Liver (tissue), 9 donors: ENCODE results near the gene USP16. TPM values are rescaled to one million over a fixed set of nuclear protein-coding genes. Genes with fewer than 3 reads are reported as not detected.
A peak's percentile ranks its signal among the peaks of the same experiment; 100 is the strongest.

ENCODE experiments used
- DNase-seq: peaks from one replicate; pipeline ENCODE4 v3.0.0-alpha.2; 2017; ENCODE audit warnings: low spot score
- H3K27ac ChIP-seq, 2 donors: one replicate each; pipeline ENCODE4 v1.7.0; 2013; ENCODE audit warnings: inconsistent platforms in 2 of 2, low read length in 2 of 2, control low read depth in 1 of 2, low read depth in 1 of 2, mild to moderate bottlenecking in 1 of 2
- H3K27me3 ChIP-seq, 4 donors: one replicate each; pipeline versions ENCODE4 v1.6.1 to v1.7.0; 2013; ENCODE audit warnings: low read length in 3 of 4, inconsistent platforms in 1 of 4, mild to moderate bottlenecking in 1 of 4, moderate library complexity in 1 of 4; ENCODE audit not compliant: control insufficient read depth in 4 of 4, insufficient read depth in 4 of 4
- H3K36me3 ChIP-seq, 4 donors: one replicate each; pipeline versions ENCODE4 v1.6.1 to v1.7.0; 2013; ENCODE audit warnings: low read length in 3 of 4, mild to moderate bottlenecking in 3 of 4, low read depth in 1 of 4, moderate library complexity in 1 of 4; ENCODE audit not compliant: control insufficient read depth in 4 of 4, insufficient read depth in 3 of 4
- H3K4me1 ChIP-seq, 4 donors: one replicate each; pipeline versions ENCODE4 v1.6.1 to v1.7.0; 2013; ENCODE audit warnings: low read length in 3 of 4, mild to moderate bottlenecking in 3 of 4, moderate library complexity in 1 of 4; ENCODE audit not compliant: control insufficient read depth in 4 of 4, insufficient read depth in 4 of 4
- H3K4me3 ChIP-seq, 3 donors: one replicate each; pipeline versions ENCODE4 v1.6.1 to v1.7.0; 2013; ENCODE audit warnings: low read length in 3 of 3, control low read depth in 1 of 3, low read depth in 1 of 3, mild to moderate bottlenecking in 1 of 3
- H3K9ac ChIP-seq, 2 donors: one replicate each; pipeline ENCODE4 v1.7.0; 2013; ENCODE audit warnings: low read length in 2 of 2, mild to moderate bottlenecking in 2 of 2, moderate library complexity in 2 of 2, control low read depth in 1 of 2, low read depth in 1 of 2
- H3K9me3 ChIP-seq, 4 donors: one replicate each; pipeline versions ENCODE4 v1.6.1 to v1.7.0; 2013; ENCODE audit warnings: low read length in 3 of 4; ENCODE audit not compliant: control insufficient read depth in 4 of 4
- EGR1 ChIP-seq, 2 donors: IDR thresholded peaks; 2 replicates each; pipeline ENCODE4 v1.6.1; 2016 to 2018; ENCODE audit warnings: antibody characterized with exemption in 2 of 2, low read depth in 2 of 2
- FOXA2 ChIP-seq: IDR thresholded peaks from 2 replicates; pipeline ENCODE4 v1.6.1; 2016; ENCODE audit warnings: antibody characterized with exemption
- GABPA ChIP-seq, 2 donors: IDR thresholded peaks in 1 of 2; conservative IDR thresholded peaks in 1 of 2; 2 replicates each; pipeline ENCODE4 v1.6.1; 2016; ENCODE audit warnings: antibody characterized with exemption in 2 of 2, mild to moderate bottlenecking in 1 of 2, moderate library complexity in 1 of 2
- HNF4A ChIP-seq, 2 donors: conservative IDR thresholded peaks; 2 replicates each; pipeline ENCODE4 v1.6.1; 2016; ENCODE audit warnings: antibody characterized with exemption in 2 of 2, mild to moderate bottlenecking in 2 of 2
- HNF4G ChIP-seq: IDR thresholded peaks from 2 replicates; pipeline ENCODE4 v1.6.1; 2016; ENCODE audit warnings: antibody characterized with exemption
- JUND ChIP-seq, 2 donors: IDR thresholded peaks; 2 replicates each; pipeline ENCODE4 v1.6.1; 2016; ENCODE audit warnings: antibody characterized with exemption in 2 of 2
- NR2F2 ChIP-seq: IDR thresholded peaks from 2 replicates; pipeline ENCODE4 v1.6.1; 2016; ENCODE audit warnings: antibody characterized with exemption
- RAD21 ChIP-seq, 2 donors: IDR thresholded peaks; 2 replicates each; pipeline ENCODE4 v1.6.1; 2016; ENCODE audit warnings: antibody characterized with exemption in 2 of 2, mild to moderate bottlenecking in 2 of 2
- RXRA ChIP-seq, 2 donors: IDR thresholded peaks; 2 replicates each; pipeline ENCODE4 v1.6.1; 2017 to 2018; ENCODE audit warnings: antibody characterized with exemption in 2 of 2, mild to moderate bottlenecking in 1 of 2
- SP1 ChIP-seq: IDR thresholded peaks from 2 replicates; pipeline ENCODE4 v1.6.1; 2018; ENCODE audit warnings: antibody characterized with exemption, mild to moderate bottlenecking
- WGBS: extraction: QIAGEN DNeasy Blood & Tissue Kit; methylation state at CpG from one replicate; pipeline ENCODE4 v1.1.7; 2013; 5-methylcytosine and 5-hydroxymethylcytosine counted together
- polyA plus RNA-seq, 2 donors: library from polyadenylated mRNA; stranded (reverse) in 1 of 2; unstranded in 1 of 2; fragments of 200-250 nt in 1 of 2; fragments of >200 nt in 1 of 2; fragmentation: Nextera tagmentation in 1 of 2; extraction: Ambion mirVana in 1 of 2; gene quantifications; one replicate each; pipeline versions ENCODE4 v1.2.1 to v1.2.3, GENCODE V29; 2013 to 2015
- total RNA-seq, 2 donors: library from RNA; depleted of rRNA; stranded (reverse); fragments of >200 nt; gene quantifications; one replicate each; pipeline ENCODE4 v1.2.3, GENCODE V29; 2014
- TF ChIP-seq, protein P1 (sequence below): IDR thresholded peaks from 2 replicates; pipeline ENCODE4 v1.6.1; 2016; ENCODE audit warnings: antibody characterized with exemption, mild to moderate bottlenecking
- TF ChIP-seq, protein P2 (sequence below): IDR thresholded peaks from 2 replicates; pipeline ENCODE4 v1.6.1; 2016; ENCODE audit warnings: antibody characterized with exemption
- donor health status: healthy.
- donor health status: healthy.
- donor health status: healthy.
- donor health status: healthy.
- donor health status: healthy.

Gene USP16
- total and polyA plus RNA-seq, 4 donors: 13.3 to 45.3 (median 18.1) TPM

DNA sequence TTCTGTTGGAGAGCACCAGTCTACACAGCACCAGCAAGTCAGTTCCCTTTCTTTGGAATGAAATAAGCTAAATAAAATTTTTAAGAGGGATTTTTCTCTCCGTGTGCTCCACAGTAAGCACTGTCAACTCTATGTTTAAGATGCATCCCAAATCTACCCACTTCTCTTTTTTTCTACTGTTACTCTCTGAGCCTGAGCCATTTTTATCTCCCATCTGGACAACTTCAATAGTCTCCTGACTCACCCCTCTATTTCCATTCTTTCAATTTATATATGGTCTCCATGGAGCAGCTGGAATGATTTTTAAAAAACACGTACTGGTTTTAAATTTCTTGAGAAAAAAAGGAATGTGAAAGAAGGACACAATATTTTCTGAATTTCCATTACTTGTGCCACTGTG is 73.7 kb downstream of the USP16 start:
- DNase-seq: no peak
- Histone ChIP-seq H3K27ac (no peak overlapping the region), H3K4me3 (no peak overlapping the region), H3K27me3 (no peaks in the 10 kb centered on the region), H3K4me1 (peaks cover 0 to 8% (median 3%) of the 10 kb centered on the region in 4 donors), H3K36me3 (no peaks in the 10 kb centered on the region), H3K9ac (no peak overlapping the region), H3K9me3 (no peaks in the 10 kb centered on the region)
- 93% methylated on average over 2 of the region's 2 CpGs for WGBS
- TF ChIP-seq NR2F2 (no peak), JUND (IDR thresholded peaks at IDR 0.05) (no peak), RXRA (IDR thresholded peaks at IDR 0.05) (no peak), EGR1 (IDR thresholded peaks at IDR 0.05; ENCODE audit: low read depth in 2 of 2) (no peak), HNF4G (no peak), GABPA (IDR thresholded peaks at IDR 0.05 in 1 of 2, conservative IDR thresholded peaks at IDR 0.05 in 1 of 2) (no peak)
- TF ChIP-seq, protein P1, sequence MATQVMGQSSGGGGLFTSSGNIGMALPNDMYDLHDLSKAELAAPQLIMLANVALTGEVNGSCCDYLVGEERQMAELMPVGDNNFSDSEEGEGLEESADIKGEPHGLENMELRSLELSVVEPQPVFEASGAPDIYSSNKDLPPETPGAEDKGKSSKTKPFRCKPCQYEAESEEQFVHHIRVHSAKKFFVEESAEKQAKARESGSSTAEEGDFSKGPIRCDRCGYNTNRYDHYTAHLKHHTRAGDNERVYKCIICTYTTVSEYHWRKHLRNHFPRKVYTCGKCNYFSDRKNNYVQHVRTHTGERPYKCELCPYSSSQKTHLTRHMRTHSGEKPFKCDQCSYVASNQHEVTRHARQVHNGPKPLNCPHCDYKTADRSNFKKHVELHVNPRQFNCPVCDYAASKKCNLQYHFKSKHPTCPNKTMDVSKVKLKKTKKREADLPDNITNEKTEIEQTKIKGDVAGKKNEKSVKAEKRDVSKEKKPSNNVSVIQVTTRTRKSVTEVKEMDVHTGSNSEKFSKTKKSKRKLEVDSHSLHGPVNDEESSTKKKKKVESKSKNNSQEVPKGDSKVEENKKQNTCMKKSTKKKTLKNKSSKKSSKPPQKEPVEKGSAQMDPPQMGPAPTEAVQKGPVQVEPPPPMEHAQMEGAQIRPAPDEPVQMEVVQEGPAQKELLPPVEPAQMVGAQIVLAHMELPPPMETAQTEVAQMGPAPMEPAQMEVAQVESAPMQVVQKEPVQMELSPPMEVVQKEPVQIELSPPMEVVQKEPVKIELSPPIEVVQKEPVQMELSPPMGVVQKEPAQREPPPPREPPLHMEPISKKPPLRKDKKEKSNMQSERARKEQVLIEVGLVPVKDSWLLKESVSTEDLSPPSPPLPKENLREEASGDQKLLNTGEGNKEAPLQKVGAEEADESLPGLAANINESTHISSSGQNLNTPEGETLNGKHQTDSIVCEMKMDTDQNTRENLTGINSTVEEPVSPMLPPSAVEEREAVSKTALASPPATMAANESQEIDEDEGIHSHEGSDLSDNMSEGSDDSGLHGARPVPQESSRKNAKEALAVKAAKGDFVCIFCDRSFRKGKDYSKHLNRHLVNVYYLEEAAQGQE: no peak

DNA sequence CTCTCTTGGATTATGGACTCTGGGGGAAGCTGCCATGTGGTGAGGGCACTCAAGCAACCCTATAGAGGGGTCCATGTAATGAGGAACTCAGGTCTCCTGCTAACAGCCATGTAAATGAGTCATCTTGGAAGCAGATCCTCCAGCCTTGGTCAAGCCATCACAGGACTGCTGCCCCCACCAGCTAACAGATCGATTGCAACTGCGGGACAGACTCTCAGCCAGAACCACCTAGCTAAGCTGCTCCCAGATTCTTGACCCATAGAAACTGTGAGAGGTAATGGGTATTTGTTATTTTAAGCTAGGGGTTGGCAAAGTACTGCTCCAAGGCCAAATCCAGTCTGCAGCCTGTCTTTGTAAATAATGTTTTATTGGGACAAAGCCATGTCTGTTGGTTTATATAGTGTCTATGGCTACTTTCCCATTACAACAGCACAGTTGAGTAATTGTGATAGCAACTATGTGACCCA is 78.4 kb downstream of the USP16 start:
- Histone ChIP-seq H3K9ac (no peak overlapping the region), H3K4me3 (no peak overlapping the region), H3K36me3 (no peaks in the 10 kb centered on the region), H3K9me3 (no peaks in the 10 kb centered on the region), H3K27me3 (no peaks in the 10 kb centered on the region), H3K4me1 (peaks cover 0 to 7% (median 0%) of the 10 kb centered on the region in 4 donors), H3K27ac (no peak overlapping the region)
- WGBS: 76% methylated on average over 2 of the region's 2 CpGs
- TF ChIP-seq SP1: peak; percentile 30
- TF ChIP-seq, protein P2, sequence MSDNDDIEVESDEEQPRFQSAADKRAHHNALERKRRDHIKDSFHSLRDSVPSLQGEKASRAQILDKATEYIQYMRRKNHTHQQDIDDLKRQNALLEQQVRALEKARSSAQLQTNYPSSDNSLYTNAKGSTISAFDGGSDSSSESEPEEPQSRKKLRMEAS: no peak
- peak; percentile 47 for TF ChIP-seq FOXA2
- TF ChIP-seq JUND (IDR thresholded peaks at IDR 0.05): no peak
- peak in 1 of 2 donors; percentile 12 for TF ChIP-seq RAD21 (IDR thresholded peaks at IDR 0.05)
- no peak for TF ChIP-seq NR2F2
- TF ChIP-seq RXRA (IDR thresholded peaks at IDR 0.05): peak in 1 of 2 donors; percentile 45
- TF ChIP-seq HNF4A (conservative IDR thresholded peaks at IDR 0.05): peak; percentile 35 to 40
- DNase-seq: no peak

Other genes starting within 250 kb of the USP16 start
- 10 to 100 TPM; 13.2 to 22.1 TPM for gene LTN1, start 31.8 kb upstream of the USP16 start, total RNA-seq
- 1 to 10 TPM; 3.9 to 6.1 TPM for gene LTN1, start 31.8 kb upstream of the USP16 start, polyA plus RNA-seq
- gene RWDD2B, start 5.3 kb upstream of the USP16 start, total RNA-seq: 10 to 100 TPM in 1 of 2 donors, 1 to 10 TPM in 1; 6.1 to 12.5 TPM
- gene RWDD2B, start 5.3 kb upstream of the USP16 start, polyA plus RNA-seq: 10 to 100 TPM; 12.5 to 36.3 TPM
- gene CCT8, start 49.0 kb downstream of the USP16 start, total RNA-seq: 10 to 100 TPM; 67.5 to 78.2 TPM
- 10 to 100 TPM; 47.0 to 48.5 TPM for gene CCT8, start 49.0 kb downstream of the USP16 start, polyA plus RNA-seq
- 1 to 10 TPM; 2.6 to 3.5 TPM for gene MAP3K7CL, start 106.0 kb downstream of the USP16 start, total RNA-seq
- gene MAP3K7CL, start 106.0 kb downstream of the USP16 start, polyA plus RNA-seq: 1 to 10 TPM; 1.4 to 3.5 TPM